ENCODE results near the gene GGT5.
"Not testable (repeated sequence)": the region's sequence is repeated elsewhere in the genome, so short reads cannot be mapped to it uniquely, and the experiment has no call there.

GGT5 gene

GRCh38 chr22:24240985-24241692, 3.7 kb downstream of the GGT5 start:
- H3K4me3 ChIP-seq (ENCODE audit: low read depth in 1 of 2, low read length in 2 of 2); H3K9ac ChIP-seq (ENCODE audit: low read length); H3K27ac ChIP-seq (ENCODE audit: low read depth, low read length); H3K36me3 ChIP-seq (ENCODE audit: insufficient read depth, low read length); H3K27me3 ChIP-seq (ENCODE audit: control insufficient read depth in 1 of 2, insufficient read depth in 2 of 2, low read length in 2 of 2); H3K4me1 ChIP-seq (ENCODE audit: insufficient read depth, low read length); H3K9me3 ChIP-seq (ENCODE audit: low read length): not testable (repeated sequence)

DNA sequence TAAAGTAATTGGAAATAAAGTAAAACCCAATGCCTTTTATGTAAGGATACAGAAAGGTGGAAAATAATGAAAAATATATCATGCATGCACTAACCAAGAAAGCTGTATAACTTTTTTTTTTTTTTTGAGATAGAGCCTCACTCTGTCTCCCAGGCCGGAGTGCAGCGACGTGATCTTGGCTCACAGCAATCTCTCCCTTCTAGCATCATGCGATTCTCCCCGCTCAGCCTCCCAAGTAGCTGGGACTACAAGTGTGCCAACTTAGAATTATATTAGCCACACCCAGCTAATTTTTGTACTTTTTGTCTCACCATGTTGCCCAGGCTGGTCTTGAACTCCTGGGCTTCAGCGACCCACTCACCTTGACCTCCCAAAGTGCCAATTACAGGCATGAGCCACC, 4.5 kb downstream of the GGT5 start:
- Histone ChIP-seq H3K9ac (ENCODE audit: low read length) (no peak overlapping the region), H3K36me3 (ENCODE audit: insufficient read depth, low read length) (no peaks in the 10 kb centered on the region), H3K9me3 (ENCODE audit: low read length) (no peaks in the 10 kb centered on the region), H3K27me3 (ENCODE audit: control insufficient read depth in 1 of 2, insufficient read depth in 2 of 2, low read length in 2 of 2) (no peaks in the 10 kb centered on the region), H3K4me3 (ENCODE audit: low read depth in 1 of 2, low read length in 2 of 2) (no peak overlapping the region), H3K4me1 (ENCODE audit: insufficient read depth, low read length) (peaks cover 2% of the 10 kb centered on the region), H3K27ac (ENCODE audit: low read depth, low read length) (no peak overlapping the region)

- H3K36me3 ChIP-seq (ENCODE audit: insufficient read depth, low read length); H3K9me3 ChIP-seq (ENCODE audit: low read length); H3K4me3 ChIP-seq (ENCODE audit: low read depth in 1 of 2, low read length in 2 of 2); H3K27ac ChIP-seq (ENCODE audit: low read depth, low read length); H3K4me1 ChIP-seq (ENCODE audit: insufficient read depth, low read length); H3K27me3 ChIP-seq (ENCODE audit: control insufficient read depth in 1 of 2, insufficient read depth in 2 of 2, low read length in 2 of 2); H3K9ac ChIP-seq (ENCODE audit: low read length): not testable (repeated sequence)
Observed at GRCh38 chr22:24238101-24238694, 6.7 kb downstream of the GGT5 start.

GRCh38 chr22:24236656-24237055, 8.2 kb downstream of the GGT5 start:
- Histone ChIP-seq H3K9me3 (ENCODE audit: low read length) (no peaks in the 10 kb centered on the region), H3K4me1 (ENCODE audit: insufficient read depth, low read length) (no peaks in the 10 kb centered on the region), H3K36me3 (ENCODE audit: insufficient read depth, low read length) (no peaks in the 10 kb centered on the region), H3K9ac (ENCODE audit: low read length) (no peak overlapping the region), H3K4me3 (ENCODE audit: low read depth in 1 of 2, low read length in 2 of 2) (no peak overlapping the region), H3K27me3 (ENCODE audit: control insufficient read depth in 1 of 2, insufficient read depth in 2 of 2, low read length in 2 of 2) (no peaks in the 10 kb centered on the region), H3K27ac (ENCODE audit: low read depth, low read length) (no peak overlapping the region)

DNA sequence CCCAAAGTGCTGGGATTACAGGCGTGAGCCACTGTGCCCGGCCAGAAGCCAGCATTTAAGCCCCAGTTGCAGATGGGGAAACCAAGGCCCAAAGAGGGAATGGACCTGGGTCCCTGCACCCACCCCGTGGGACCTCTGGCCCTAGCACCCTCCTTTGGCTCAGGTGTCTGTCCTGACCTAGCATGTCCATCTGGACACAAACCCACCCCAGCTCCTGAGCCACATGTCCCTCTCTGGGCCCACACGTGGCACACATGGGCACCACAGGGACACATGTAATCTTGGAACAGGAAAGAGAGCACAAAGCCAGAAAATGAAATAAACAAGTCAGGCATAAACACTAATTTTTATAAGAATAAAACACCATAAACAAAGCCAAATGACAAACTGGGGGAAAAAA, 9.6 kb downstream of the GGT5 start:
- Histone ChIP-seq H3K27me3 (ENCODE audit: control insufficient read depth in 1 of 2, insufficient read depth in 2 of 2, low read length in 2 of 2) (no peaks in the 10 kb centered on the region), H3K9ac (ENCODE audit: low read length) (no peak overlapping the region), H3K36me3 (ENCODE audit: insufficient read depth, low read length) (no peaks in the 10 kb centered on the region), H3K27ac (ENCODE audit: low read depth, low read length) (no peak overlapping the region), H3K4me1 (ENCODE audit: insufficient read depth, low read length) (no peaks in the 10 kb centered on the region), H3K9me3 (ENCODE audit: low read length) (no peaks in the 10 kb centered on the region), H3K4me3 (ENCODE audit: low read depth in 1 of 2, low read length in 2 of 2) (no peak overlapping the region)

GRCh38 chr22:24233816-24234215, 11.1 kb downstream of the GGT5 start:
- no peak overlapping the region for H3K9ac ChIP-seq (ENCODE audit: low read length)
- no peak overlapping the region for H3K27ac ChIP-seq (ENCODE audit: low read depth, low read length)
- no peaks in the 10 kb centered on the region for H3K9me3 ChIP-seq (ENCODE audit: low read length)
- H3K36me3 ChIP-seq (ENCODE audit: insufficient read depth, low read length) = no peaks in the 10 kb centered on the region
- no peak overlapping the region for H3K4me3 ChIP-seq (ENCODE audit: low read depth in 1 of 2, low read length in 2 of 2)
- no peaks in the 10 kb centered on the region for H3K4me1 ChIP-seq (ENCODE audit: insufficient read depth, low read length)
- H3K27me3 ChIP-seq (ENCODE audit: control insufficient read depth in 1 of 2, insufficient read depth in 2 of 2, low read length in 2 of 2) = no peaks in the 10 kb centered on the region

DNA sequence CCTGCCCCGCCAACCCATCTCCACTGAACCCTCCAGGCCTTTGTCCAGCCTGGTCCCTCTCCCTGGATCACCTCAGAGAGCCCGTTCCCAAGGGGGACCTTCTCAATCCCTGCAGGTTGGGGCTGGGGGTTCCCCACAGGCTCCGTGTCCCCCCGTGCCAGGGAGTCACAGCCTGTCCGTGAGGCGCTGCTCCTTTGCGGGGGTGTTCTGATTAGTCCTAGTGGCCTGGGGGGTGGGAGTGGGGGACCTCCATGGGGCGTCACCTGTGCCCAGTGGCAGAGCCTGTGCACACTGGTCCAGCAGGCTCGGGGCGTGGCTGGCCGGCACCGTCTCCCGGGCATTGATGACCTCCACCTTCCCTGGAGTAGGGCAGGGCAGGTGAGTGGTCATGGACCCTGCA, 11.6 kb downstream of the GGT5 start:
- Histone ChIP-seq H3K36me3 (ENCODE audit: insufficient read depth, low read length) (no peaks in the 10 kb centered on the region), H3K9ac (ENCODE audit: low read length) (no peak overlapping the region), H3K27ac (ENCODE audit: low read depth, low read length) (no peak overlapping the region), H3K4me3 (ENCODE audit: low read depth in 1 of 2, low read length in 2 of 2) (no peak overlapping the region), H3K4me1 (ENCODE audit: insufficient read depth, low read length) (no peaks in the 10 kb centered on the region), H3K9me3 (ENCODE audit: low read length) (no peaks in the 10 kb centered on the region), H3K27me3 (ENCODE audit: control insufficient read depth in 1 of 2, insufficient read depth in 2 of 2, low read length in 2 of 2) (no peaks in the 10 kb centered on the region)

DNA sequence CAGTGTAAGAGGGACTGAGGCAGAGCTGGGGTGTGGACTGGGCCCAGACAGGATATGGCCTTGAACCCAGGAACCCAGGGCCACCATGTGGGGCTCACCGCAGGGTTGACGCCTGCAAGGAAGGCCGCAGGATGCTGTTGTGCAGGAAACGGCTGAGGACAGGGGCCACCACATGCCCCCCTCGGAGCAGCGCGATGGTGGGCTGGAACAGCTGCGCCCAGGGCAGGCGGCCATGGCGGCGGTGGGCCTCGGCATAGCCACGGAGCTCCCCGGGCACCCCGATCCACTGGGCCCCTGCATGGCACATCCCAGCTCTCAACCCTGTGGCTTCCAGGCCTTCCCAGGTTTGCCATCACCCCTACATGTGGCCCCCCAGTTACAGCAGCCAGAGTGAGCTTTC, 12.2 kb downstream of the GGT5 start:
- H3K4me1 ChIP-seq (ENCODE audit: insufficient read depth, low read length) = no peaks in the 10 kb centered on the region
- H3K27ac ChIP-seq (ENCODE audit: low read depth, low read length) = no peak overlapping the region
- H3K36me3 ChIP-seq (ENCODE audit: insufficient read depth, low read length) = no peaks in the 10 kb centered on the region
- H3K4me3 ChIP-seq (ENCODE audit: low read depth in 1 of 2, low read length in 2 of 2) = no peak overlapping the region
- no peaks in the 10 kb centered on the region for H3K9me3 ChIP-seq (ENCODE audit: low read length)
- H3K9ac ChIP-seq (ENCODE audit: low read length) = no peak overlapping the region
- no peaks in the 10 kb centered on the region for H3K27me3 ChIP-seq (ENCODE audit: control insufficient read depth in 1 of 2, insufficient read depth in 2 of 2, low read length in 2 of 2)

DNA sequence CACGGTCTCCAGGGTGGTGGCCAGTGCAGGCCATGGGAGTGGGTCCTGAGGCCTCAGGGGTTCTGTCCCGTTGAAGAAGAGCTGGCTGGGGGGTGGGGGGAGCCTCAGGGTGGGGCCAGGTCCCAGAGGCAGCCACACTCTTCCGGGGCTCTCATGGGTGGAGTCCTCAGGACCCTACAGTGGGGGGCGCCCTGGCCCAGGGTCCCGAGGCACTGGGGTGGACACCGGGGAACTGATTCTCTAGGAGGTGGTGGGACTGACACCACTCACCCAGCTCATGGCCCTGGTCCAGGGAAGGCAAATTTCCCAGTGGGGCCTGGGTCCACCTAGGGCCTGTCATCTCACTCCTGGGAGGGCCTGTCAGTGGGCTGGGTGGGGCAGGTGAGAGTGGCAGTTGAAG, 12.8 kb downstream of the GGT5 start:
- Histone ChIP-seq H3K27ac (ENCODE audit: low read depth, low read length) (no peak overlapping the region), H3K36me3 (ENCODE audit: insufficient read depth, low read length) (no peaks in the 10 kb centered on the region), H3K27me3 (ENCODE audit: control insufficient read depth in 1 of 2, insufficient read depth in 2 of 2, low read length in 2 of 2) (no peaks in the 10 kb centered on the region), H3K9ac (ENCODE audit: low read length) (no peak overlapping the region), H3K9me3 (ENCODE audit: low read length) (no peaks in the 10 kb centered on the region), H3K4me3 (ENCODE audit: low read depth in 1 of 2, low read length in 2 of 2) (no peak overlapping the region), H3K4me1 (ENCODE audit: insufficient read depth, low read length) (no peaks in the 10 kb centered on the region)

GRCh38 chr22:24231706-24232105, 13.2 kb downstream of the GGT5 start:
- no peak overlapping the region for H3K4me3 ChIP-seq (ENCODE audit: low read depth in 1 of 2, low read length in 2 of 2)
- H3K9ac ChIP-seq (ENCODE audit: low read length) = no peak overlapping the region
- H3K27me3 ChIP-seq (ENCODE audit: control insufficient read depth in 1 of 2, insufficient read depth in 2 of 2, low read length in 2 of 2) = no peaks in the 10 kb centered on the region
- H3K27ac ChIP-seq (ENCODE audit: low read depth, low read length) = no peak overlapping the region
- no peaks in the 10 kb centered on the region for H3K4me1 ChIP-seq (ENCODE audit: insufficient read depth, low read length)
- H3K36me3 ChIP-seq (ENCODE audit: insufficient read depth, low read length) = no peaks in the 10 kb centered on the region
- H3K9me3 ChIP-seq (ENCODE audit: low read length) = no peaks in the 10 kb centered on the region

- no peaks in the 10 kb centered on the region for H3K27me3 ChIP-seq (ENCODE audit: control insufficient read depth in 1 of 2, insufficient read depth in 2 of 2, low read length in 2 of 2)
- no peak overlapping the region for H3K27ac ChIP-seq (ENCODE audit: low read depth, low read length)
- H3K4me1 ChIP-seq (ENCODE audit: insufficient read depth, low read length) = no peaks in the 10 kb centered on the region
- no peak overlapping the region for H3K4me3 ChIP-seq (ENCODE audit: low read depth in 1 of 2, low read length in 2 of 2)
- H3K36me3 ChIP-seq (ENCODE audit: insufficient read depth, low read length) = no peaks in the 10 kb centered on the region
- no peaks in the 10 kb centered on the region for H3K9me3 ChIP-seq (ENCODE audit: low read length)
- no peak overlapping the region for H3K9ac ChIP-seq (ENCODE audit: low read length)
Observed at GRCh38 chr22:24230911-24231656, 13.8 kb downstream of the GGT5 start.

DNA sequence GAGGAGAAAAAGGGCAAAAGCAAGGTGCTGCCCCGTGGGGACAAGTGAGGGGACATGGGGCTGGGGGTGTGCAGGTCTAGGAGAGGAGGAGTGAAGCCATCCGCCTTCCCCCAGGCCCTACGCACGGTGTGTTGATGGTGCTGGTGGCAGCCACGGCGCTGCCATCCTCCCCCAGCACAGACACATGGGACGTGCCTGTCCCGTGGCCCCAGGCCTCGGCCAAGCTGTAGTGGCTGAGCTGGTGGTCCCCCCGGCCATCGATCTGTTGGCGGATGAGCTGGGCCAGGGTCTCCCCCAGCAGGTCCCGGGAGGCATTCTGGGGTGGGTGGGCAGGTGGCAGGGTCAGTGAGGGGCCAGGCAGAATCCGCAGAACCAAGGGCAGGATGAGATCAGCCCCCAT, 18.9 kb downstream of the GGT5 start:
- H3K27me3 ChIP-seq (ENCODE audit: control insufficient read depth in 1 of 2, insufficient read depth in 2 of 2, low read length in 2 of 2) = no peaks in the 10 kb centered on the region
- no peak overlapping the region for H3K9ac ChIP-seq (ENCODE audit: low read length)
- no peaks in the 10 kb centered on the region for H3K9me3 ChIP-seq (ENCODE audit: low read length)
- no peaks in the 10 kb centered on the region for H3K36me3 ChIP-seq (ENCODE audit: insufficient read depth, low read length)
- H3K27ac ChIP-seq (ENCODE audit: low read depth, low read length) = no peak overlapping the region
- H3K4me3 ChIP-seq (ENCODE audit: low read depth in 1 of 2, low read length in 2 of 2) = no peak overlapping the region
- H3K4me1 ChIP-seq (ENCODE audit: insufficient read depth, low read length) = no peaks in the 10 kb centered on the region

All from muscle layer of colon (tissue), 2 donors.